NOMO-1 treated with DMSO at 0.1 percent for 48 hours (cell line): ENCODE measurements around the gene GSE1.

Experiments
- DNase-seq: peaks from one replicate; lab custom pipeline; 2025; ENCODE audit not compliant: unreplicated experiment; lab: John Stamatoyannopoulos, UW

GSE1 gene

DNA sequence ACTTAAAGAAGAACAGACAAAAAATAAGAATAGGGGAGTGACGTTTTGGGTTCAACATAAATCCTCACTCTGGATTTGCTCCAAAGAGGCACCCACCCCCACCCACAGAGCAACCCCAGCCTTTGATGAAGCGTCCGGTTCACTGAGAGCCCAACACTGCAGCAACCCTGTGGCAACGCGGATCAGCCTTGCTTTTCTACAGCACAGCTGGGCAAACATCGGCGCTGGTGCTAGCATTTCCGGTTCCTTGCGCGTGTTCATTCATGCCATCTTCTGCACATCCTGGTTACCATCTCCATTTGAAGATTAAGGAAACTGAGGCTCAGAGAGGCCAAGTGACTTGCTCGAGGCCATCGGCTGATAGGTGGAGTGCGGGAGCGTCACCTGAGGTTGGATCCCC, 84.3 kb downstream of the GSE1 start:
- DNase-seq = no peak

DNA sequence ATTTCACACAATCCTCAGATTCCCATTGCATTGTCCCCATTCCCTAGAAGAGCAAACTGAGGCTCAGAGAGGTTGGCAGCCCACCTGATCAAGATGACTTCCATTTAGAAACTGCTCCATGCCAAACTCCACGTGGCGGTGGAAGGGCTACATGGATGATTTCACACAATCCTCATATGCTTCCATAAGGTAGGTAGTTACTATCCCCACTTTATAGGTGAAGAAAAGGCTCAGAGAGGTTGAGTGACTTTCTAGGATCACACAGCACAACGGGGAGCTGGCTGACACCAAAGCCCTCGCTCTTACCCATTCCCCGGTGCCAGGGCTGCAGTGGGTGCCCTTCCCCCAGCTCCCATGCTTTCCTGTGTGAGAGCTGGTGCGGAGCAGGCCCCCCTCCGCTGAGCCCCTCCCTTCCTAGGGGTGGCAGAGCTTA, 85.4 kb downstream of the GSE1 start:
- no peak for DNase-seq

DNA sequence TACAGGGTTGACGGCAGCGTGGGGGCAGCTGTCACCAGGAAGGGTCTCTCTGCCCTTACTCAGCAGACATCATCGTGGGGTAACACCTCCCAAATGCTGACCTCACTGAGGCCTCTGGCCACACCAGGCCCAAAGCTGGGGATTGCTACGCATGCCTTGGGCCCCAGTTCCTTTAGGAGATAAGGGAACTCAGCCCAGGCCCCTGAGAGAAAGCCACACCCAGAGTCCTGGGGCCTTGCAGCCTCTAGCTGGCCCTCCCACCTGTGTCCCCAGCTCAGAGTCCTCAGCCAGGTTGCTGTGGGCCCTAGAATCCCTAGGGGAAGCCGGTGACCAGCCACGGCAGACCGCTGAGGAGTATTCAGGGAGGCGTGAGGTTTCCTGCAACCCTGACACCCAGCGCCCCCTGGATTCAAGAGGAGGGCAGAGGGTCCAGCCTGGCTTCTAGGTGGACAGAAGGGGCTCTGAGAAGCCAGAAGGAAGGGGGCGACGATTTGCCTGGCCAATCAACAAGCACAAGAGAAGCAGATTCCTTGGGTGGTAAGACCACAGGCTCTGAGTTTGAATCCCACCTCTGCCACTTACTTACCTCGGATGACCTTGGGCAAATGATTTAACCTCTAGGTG, 85.9 kb downstream of the GSE1 start:
- no peak for DNase-seq

DNA sequence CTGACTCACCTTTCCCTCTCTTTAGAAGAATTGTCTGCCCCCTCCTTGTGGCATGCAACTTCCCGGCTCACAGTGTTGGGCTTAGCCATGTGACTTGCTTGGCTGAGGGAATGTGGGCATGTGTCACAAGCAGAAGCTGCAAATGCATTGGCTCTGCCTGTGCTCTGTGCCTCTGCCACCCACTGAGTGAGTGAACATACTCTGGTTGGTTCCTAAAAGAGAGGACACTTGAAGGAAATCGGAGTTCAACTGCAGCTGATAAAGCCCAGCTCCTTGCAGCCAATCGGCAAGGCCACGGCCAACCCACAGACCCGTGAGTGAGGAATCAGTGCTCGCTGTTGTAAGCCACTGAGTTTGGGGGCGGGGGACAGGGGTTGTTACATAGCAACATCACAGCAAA, 86.5 kb downstream of the GSE1 start:
- no peak for DNase-seq

DNA sequence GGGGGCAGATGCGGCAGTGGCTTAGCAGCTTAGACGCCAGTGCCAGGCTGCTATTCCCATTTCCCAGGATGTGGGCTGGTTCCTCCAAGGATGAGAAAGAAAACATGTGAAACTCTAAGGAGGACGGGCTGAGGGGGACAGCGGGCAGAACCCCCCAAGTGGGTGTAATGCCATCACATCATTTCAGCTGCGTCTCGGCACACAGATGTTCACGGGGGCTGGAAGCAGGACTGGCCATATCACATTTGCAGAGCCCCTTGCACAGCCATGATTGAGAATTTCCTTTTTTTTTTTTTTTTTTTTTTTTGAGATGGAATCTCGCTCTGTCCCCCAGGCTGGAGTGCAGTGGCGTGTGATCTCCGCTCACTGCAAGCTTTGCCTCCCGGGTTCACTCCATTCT, 90.9 kb downstream of the GSE1 start:
- DNase-seq = no peak

DNA sequence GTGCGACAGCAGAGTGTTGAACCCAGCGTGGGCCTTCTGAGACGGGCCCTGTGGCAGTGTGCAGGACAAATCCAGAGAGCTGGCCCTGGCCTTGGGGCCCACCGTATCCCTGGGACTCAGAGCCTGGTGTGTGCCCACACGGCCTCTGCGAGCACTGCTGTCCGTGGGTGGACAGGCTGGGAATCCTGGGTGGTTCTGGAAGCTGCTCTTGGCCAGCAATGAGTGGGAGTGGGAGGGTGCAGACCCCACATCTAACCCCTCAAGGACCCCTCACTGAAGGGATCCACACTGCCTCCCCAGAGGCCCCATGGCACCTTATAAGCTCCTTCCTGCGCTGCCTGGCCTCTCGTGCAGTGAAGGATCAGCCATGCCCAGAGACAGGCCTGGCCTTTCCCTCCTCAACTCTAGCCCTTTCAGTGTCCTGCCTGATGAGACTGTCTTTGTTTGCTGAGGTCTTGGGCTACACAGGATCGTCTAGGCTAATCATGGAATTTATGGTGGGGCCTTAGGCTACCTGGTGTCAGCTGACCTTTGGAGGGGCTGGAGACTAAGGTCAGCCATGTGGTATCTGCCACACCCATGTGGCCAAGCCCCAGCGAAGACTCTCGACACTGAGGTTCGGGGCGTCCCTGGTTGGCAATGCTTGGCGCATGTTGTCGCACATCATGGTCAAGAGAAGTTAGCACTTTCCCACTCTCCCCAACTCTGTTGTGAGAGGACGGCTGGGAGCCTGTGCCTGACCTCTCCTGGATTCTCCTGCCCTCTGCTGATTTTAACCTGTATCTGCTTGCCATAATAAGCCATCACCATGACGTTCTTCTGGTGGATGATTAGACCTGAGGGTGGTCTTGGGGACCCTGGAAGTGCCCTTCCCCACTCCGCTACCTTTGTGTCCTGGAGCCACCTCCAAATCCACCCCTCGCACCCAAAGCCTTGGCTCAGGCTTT, 92.1 kb downstream of the GSE1 start:
- DNase-seq = no peak

DNA sequence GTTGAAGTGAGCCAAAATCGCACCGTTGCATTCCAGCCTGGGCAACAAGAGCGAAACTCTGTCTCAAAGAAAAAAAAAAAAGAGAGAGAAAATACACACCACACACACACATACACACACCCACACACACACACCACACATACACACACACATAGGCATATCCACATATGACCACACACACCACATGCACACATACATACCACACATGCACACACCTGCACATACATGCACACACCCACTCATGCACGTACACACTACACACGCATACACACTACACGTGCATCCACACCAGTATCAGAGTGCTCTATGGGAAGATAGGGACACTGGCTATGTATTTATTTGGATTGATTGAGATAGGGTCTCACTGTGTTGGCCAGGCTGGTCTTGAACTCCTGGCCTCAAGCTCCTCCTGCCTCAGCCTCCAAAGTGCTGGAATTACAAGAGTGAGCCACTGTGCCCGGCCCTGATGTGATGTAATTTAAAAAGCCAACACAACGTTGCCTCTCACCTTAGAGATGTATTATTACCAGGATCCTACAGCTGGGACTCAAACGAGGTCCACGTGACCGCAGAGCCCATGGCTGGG, 93.4 kb downstream of the GSE1 start:
- DNase-seq = no peak

DNA sequence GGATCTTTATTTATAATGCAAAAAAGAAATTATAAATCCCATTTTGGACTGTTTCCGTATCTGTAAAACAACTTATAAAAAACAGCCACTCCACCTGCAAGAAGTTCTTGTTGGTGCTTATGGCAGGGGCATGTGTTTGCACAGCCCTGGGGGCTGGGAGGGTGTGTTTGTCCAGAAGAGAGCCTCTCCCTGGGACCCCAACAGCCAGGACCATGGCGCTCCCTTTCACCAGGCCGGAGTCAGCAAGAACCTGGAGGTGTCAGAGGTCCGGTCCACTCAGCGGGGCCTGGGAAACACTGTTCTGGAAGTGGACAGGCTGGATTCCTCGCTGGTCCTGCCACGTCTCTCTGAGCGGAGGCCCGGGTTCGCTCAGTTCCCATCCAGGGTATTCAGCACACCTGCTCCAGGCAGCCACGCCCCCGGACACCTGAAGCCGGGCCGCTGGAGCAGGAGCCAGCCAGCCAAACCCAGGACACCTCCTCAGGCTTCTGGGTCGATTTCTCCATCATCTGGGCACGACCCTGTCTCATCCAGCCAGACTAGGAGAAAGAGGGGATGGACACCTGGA, 94.5 kb downstream of the GSE1 start:
- DNase-seq = no peak

DNA sequence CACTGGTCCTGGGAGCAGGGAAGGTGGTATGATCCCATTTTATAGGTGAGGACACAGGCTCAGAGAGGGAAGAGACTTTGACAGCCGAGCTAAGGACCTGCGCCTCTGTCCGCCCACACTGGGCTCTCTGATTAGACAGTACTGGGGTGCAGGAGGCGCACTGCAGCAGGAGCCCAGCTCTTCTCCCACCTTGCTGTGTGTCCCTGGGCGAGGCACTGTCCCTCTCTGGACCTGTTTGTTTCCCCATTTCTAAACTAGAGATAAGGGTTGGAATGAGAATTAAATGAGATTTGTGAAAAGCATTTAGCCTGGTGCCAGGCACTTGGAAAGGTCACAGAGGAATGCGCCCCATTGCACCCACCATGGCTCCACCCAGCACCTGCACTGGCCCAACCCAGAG, 95.2 kb downstream of the GSE1 start:
- no peak for DNase-seq

DNA sequence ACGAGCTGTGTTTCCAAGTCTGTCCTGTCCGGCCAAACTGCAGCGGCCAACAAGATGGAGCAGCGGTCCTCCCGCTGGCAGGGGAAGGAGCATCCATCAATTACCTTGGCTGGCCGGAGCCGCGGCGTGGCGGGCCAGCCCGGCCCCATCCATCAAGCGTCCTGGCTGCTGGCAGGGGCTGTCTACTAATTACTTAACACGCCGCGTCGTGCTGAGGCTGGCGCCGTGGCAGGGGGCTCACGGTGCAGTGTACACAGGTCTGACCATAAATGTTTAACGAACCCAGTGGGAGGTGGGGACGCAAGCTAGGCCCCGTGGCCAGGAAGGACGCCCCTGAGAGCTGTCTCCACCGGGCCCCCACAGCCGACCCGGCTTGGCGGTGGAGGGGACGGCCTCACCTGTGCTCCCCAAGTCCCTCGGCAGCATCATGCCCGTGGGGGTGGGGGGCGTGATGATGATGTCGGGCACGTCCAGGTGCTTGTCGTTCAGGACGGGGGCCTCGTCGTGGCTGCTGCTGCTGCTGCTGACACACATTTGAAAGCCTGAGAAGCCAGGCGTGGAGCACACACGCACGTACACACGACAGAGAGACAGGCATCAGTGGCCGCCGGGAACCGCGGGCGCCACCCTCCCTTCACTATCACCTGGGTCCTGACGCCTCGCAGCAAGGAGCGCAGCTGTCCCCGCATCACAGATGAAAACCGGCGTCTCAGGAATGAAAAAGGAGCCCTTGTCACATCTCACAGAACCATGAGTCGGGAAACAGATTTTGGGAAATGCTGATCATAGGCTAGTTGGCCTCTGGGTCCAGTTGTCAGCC, 96.9 kb downstream of the GSE1 start:
- no peak for DNase-seq

DNA sequence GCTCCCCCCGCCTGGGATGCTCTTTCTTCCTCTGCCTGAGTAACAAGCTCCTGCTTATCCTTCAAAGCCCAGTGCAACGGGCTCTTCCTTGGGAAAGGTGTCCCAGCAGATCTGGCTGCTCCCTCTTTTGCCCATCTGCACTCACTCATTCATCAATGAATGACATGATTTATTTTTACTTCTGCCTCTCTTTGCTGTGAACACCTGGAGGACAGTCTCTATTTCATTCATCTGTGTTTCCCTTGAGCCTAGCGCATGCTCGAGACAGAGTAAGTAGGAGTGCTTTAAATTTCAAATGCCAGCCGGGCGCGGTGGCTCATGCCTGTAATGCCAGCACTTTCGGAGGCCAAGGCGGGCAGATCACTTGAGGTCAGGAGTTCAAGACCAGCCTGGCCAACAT, 97.6 kb downstream of the GSE1 start:
- DNase-seq = no peak

DNA sequence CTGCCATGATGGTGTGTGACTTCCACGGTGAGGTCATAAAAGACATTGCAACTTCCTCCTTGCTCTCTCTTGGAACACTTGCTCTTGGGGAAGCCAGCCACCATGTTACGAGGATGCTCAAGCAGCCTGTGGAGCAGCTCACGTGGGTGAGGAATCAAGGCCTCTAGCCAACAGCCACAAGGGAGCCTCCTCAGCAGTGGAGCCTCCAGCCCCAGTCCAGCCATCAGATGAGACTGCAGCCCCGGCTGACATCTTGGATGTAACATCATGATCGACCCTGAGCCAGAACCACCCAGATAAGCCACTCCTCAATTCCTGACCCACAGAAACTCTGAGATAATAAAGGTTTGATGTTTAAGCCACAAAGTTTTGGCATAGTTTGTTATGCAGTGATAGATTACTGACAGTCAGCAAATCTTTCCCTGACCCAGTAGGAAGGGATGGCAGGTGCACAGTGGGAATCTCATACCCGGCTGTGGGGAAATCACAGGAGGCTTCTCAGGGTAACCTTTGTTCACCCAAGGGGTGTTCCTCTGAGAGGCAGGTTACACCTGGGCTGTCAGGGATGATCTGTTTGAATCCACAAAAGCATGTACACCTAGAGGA, 99.0 kb downstream of the GSE1 start:
- DNase-seq = no peak

DNA sequence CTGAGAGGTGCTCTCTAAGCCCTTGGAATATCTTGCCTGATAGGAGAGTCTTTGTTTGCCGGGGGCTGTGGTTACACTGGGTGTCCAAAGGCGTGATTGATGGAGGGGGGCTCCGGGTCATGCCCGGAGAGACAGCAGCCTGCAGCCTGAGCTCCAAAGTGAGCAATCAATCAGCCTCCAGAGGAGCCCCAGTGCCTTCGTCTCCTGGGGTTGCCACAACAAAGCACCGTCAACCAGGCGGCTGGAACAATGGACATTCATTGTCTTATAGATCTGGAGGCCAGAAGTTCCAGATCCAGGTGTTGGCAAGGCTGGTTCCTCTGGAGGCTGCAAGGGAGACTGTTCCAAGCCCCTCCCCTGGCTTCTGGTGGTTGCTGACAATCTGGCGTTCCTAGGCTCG, 99.7 kb downstream of the GSE1 start:
- no peak for DNase-seq

DNA sequence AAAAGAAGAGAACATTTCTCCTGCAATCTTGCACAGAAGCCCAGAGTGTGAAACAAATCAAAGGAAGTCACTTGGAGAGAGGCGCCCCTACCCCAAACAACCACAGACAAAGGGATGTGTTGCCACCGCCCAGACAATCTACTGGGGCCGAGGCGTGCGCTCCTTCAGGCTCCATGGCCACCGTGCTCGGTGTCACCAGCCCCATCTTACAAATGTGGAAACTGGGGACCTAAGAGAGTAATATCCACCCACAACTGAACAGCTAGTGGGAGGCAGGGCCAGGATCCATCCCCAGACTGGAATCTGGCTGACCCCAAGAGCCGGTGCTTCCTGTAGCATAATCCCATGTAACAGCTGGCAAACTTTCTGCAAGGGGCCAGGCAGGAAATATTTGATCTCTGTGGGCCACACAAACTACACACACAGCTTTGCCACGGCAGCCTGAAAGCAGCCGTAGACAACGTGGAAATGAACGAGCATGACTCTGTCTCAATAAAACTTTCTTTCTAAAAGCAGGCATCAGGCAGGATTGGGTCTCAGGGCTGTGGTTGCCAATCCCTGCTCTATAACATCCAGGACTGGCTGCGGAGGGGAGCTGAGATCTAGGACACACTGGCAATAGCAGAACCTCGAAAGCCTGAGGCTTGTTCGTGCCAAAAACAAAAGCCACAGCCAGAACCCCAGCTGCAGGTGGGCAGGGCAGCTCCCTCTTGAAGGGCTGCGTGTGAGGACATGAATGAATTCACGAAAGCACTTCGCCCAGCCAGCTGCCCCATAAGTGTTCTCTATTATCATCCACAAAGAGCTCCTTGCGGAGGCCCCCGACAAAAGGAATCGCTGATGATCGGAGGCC, 102.3 kb downstream of the GSE1 start:
- no peak for DNase-seq

DNA sequence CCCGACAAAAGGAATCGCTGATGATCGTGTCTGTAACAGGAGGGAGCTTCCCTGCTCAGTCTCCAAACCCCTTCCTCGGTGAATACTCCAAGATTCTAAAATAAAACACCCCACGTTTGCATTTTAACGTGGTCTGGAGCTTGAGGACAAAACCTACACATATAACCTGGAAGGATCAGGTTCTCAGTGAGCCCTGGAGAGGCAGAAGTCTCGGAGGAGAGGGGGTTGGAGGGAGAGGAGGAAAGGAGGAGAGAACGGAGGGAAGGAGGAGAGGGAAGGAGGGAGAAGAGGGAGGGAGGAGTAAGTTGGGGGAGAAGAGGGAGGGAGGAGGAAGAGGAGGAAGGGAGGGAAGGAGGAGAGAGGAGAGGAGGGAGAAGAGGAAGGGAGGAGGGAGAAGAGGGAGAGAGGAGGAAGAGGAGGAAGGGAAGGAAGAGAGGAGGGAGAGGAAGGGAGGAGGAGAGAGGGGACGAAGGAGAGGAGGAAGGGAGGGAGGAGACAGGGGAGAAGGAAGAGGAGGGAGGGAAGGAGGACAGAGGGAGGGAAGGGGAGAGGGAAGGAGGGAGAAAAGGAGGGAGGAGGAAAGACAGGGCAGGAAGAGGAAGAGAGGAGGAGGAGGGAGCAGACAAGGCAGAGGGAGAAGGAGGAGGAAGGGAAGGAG, 103.0 kb downstream of the GSE1 start:
- no peak for DNase-seq

DNA sequence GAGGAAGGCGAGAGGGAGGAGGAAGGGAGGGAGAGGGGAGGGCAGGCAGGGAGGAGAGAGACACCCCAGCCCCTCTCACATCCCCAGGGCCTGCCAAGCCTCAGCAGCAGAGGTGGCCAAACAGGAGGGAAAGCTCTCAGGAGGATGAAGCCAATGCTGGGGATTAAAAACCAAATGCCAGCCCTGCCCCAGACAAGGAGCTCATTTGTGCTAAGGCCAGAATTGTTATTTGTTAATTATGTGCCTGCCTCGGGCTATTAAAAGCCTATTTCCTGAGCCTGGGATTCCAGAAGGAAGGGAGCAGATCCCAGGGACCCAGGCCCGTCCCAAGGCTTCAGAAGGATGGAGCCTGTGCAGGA, 103.5 kb downstream of the GSE1 start:
- DNase-seq = no peak

DNA sequence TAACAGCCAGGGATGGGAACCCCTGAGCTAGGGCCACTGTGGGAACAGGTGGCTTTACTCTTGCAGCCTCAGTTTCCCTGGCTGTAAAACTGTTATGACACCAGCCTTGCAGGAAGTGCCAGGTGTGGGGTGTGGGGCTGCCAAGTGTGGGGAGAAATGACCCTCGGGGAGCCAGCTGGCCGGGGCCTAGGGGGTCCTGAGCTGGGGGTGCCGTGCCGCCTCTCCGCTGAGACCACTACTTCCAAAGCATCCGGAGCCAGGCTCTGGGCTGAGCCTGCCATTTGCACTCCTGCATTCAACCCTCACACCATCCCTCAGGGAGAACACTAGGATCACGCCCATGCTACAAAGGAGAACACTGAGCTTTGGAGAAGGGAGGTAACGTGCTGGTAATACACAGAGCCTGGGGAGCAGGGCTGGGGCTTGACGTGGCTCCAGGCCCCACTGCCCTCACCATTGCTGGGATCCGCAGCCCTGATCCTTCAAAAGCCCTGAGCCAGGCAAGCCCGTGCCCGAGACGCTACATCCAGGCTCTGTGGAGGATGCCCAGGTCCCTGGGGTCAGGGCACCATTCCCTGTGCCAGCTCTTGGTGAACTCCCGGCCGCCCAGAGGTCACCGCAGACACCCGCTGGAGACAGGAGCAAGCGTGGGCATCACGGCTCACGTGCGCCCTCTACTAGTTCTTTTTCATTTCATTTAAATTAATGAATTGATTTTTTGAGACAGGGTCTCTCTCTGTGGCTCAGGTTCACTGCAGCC, 104.5 kb downstream of the GSE1 start:
- DNase-seq = peak; percentile 13

DNA sequence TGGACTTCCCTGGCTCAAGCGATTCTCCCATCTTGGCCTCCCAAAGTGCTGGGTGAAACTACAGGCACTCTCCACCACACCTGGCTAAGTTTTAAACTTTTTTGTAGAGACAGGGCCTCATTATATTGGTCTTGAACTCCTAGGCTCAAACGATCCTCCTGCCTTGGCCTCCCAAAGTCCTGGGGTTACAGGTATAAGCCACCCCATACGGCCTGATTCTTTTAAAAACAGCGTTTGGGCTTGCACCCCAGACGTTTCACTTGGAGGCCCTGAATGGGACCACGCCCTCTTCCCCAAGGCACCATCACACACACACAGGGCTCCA, 105.0 kb downstream of the GSE1 start:
- DNase-seq = no peak

DNA sequence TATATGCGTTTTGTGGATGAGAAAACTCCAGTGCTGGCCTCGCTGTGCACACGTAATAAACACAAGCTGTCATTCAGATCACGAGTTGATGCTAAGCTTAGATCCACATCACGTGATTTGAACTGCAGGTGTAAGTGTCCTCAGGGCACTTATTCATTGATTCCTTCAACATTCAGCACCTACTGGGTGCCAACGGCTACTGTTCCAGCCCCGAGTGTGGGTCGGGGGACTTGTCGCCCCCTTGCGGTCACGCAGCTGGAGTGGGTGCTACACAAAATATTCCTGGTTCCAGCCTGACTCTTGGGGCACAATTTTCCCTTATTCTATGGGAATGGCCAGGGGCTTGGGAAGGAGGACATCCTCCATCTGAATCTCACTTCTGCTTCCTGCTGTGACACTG, 105.6 kb downstream of the GSE1 start:
- DNase-seq = no peak
